Jurkat, Clone E6-1 (cell line): Measurements from ENCODE around the gene CGGBP1. TPM values are rescaled to one million over a fixed set of nuclear protein-coding genes. Genes with fewer than 3 reads are reported as not detected.
A peak's percentile ranks its signal among the peaks of the same experiment; 100 is the strongest.

ENCODE experiments used
- DNase-seq: peaks from one replicate; pipeline ENCODE4 v3.0.0-alpha.2; 2011; ENCODE audit warnings: low read depth, low spot score
- H3K4me3 ChIP-seq: 2 replicates; pipeline ENCODE4 v1.5.1; 2011; ENCODE audit warnings: mild to moderate bottlenecking, low read length, control low read depth, moderate library complexity
- polyA plus RNA-seq: library from polyadenylated mRNA; unstranded; fragments of >200 nt; gene quantifications from one replicate; pipeline ENCODE4 v1.2.1, GENCODE V29; 2012; ENCODE audit warnings: missing spikeins; ENCODE audit not compliant: insufficient read length, insufficient read depth

Gene CGGBP1, protein sequence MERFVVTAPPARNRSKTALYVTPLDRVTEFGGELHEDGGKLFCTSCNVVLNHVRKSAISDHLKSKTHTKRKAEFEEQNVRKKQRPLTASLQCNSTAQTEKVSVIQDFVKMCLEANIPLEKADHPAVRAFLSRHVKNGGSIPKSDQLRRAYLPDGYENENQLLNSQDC
- 80.8 TPM for polyA plus RNA-seq

DNA sequence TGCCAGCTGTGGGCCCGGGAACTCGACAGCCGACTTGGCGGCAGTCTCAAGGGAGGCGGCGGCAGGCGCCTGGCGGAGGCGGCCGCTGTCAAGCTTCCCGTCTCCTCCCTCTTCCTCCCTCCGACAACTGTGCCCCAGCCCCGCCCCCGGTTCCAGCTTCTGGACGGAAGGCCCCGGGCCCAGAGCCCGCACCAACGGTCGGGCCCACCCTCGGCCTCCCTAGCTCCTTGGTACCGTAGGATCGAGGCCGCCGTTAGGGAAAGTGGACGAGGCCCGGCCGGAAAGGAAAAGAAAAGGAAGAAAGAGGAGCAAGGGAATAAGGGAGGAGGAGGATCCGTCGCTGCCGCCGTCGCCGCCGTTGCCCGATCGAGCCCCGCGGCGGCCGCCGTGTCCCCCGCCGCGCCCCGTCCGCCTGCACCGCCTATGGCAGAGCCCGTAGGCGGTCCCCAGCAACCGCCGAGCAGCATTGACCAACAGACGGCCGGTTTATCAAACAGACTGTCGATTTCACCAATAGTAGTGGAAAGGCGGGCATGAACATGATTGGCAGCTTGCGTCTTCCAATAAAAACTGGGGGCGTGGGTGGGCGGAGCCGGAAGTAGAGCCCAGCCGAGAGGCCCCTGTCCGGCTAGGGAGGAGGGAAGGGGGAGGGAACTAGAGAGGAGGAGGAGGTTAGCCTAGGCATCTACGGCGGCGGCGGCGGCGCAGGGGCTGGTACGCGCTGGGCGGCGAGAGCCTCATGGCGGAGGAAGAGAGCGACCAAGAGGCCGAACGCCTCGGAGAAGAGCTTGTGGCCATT, at the start of gene CGGBP1, which contains the start of gene ZNF654:
CGGBP1 (minus strand) TSS at position 425 of the 799 bp plus-strand sequence. CDS start 3,029 bp downstream, outside the sequence.
ZNF654 (plus strand) TSS at position 675 of the 799 bp plus-strand sequence; CDS start at position 740, 65 bp downstream.
- peak within 1 kb of the TSS; percentile 90 for H3K4me3 ChIP-seq
- DNase-seq = peak; percentile 98

DNA sequence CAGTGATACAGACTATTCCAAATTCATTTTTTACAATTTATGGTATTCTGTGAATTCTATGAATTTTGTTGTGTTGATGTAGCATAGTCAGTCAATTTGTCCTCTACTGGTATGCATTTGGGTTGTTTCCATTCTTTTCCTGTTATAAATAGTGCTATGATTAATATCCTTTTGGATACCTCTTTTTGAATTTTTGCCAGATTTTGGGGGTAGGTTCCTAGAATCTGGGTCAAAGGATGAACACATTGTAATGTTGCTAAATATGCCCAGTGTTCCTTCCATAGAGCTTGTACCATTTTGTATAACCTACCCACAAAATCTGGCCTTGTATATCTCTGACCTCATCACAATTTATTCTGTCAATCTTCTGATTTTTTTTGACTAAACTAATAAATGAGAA, 46.5 kb upstream of the CGGBP1 start:
- no peak overlapping the region for H3K4me3 ChIP-seq
- DNase-seq = no peak

DNA sequence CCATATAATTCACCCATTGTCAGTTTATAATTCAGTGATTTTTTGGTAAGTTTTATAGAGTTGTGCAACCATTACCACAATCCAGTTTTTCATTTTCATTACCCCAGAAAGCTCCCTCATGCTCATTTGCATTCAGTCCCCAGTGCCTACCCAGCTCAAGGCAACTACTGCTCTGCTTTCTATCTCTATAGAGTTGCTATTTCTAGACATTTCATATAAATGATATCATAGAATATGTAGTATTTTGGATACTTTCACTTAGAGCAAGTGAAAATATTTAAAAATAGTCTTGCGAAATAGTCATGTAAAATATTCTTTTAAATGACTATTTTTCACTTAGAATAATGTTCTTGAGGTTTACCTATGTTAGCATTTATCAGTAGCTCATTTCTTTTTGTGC, 42.3 kb upstream of the CGGBP1 start:
- no peak overlapping the region for H3K4me3 ChIP-seq
- no peak for DNase-seq

DNA sequence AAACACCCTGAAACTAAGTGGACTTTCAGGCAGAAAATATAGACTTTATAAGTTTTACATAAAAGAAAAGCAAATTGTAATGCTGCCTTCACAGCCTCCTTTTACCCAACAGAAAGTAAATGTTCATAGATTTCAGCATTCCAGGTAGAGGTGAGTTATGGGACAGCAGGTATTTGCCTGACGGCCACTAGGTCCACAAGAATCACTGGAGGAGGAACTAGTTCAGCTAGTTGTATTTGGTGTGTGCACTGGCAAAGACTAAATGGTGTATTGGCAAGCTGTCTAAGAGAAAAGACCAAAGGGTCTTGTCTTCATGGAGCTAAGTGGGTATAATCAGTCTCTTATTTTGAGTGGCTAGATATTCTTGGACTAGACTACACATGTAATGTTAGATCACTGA, 34.5 kb upstream of the CGGBP1 start:
- DNase-seq = no peak
- no peak overlapping the region for H3K4me3 ChIP-seq

DNA sequence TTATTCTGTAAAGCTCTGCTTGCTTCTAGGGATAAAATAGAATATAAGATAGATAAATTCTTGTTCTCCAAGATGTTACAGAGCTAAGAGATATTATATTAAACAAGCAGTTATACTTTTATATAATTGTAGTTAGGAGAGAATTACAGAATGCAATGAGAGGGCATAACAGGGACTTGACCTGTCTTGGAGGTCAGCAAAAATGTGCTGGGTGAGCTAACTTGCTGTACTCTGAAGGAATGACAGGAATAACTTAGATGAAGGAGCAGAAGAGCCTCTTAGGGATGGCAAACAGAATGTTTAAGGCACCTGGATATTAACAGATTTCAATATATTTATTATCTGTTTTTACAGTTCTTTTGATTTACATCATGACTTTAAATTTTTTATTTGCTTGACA, 33.5 kb upstream of the CGGBP1 start:
- no peak for DNase-seq
- H3K4me3 ChIP-seq = no peak overlapping the region

DNA sequence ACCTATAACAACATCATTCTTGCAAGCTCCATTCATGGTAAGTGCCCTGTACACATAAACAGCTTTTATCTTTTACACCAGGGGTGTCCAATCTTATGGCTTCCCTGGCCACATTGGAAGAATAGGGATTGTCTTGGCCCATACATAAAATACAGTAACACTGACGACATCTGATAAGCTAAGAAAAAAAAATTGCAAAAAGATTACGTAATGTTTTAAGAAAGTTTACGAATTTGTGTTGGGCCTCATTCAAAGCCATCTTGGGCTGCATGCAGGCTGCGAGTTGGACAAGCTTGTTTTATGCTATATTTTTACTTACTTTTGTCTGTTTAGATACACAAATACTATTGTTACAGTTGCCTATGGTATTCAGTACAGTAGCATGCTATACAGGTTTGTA, 31.9 kb upstream of the CGGBP1 start:
- no peak for DNase-seq
- H3K4me3 ChIP-seq = no peak overlapping the region

DNA sequence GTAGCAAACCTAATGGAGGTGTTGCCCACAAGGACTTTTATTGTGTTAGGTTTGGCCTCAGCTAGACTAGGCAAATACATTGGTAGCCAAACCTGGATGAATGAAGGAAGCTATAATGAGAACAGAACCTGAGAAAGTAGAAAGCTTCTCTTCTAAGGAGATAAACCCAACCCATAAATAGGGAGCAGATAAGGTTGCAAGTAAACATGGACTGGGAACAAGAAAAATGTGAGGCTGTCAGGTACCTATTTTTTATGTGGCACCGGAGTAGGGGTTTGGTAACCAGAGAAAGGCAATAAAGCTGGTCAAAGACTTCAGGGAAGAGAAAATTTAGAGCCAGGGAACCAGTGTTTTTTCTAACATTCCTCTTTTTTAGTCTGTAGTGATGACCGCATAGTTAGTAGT, 25.3 kb upstream of the CGGBP1 start:
- DNase-seq = no peak
- H3K4me3 ChIP-seq = no peak overlapping the region

DNA sequence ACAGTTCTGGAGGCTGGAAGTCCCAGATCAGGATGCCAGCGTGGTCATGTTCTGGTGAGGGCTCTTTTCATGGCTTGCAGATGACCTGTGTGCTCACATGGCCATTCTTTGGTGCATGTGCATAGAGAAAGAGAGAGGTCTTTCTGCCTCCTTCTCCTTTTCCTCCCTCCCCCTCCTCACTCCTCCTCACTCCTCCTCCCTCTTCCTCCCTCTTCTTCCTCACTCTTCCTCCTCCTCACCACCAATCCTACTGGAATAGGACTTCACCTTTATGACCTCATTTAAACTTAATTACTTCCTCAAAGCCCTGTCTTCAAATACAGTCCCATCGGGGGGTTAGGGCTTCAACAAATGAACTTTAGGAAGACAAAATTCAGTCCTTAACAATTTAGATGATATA, 24.0 kb upstream of the CGGBP1 start:
- no peak overlapping the region for H3K4me3 ChIP-seq
- no peak for DNase-seq

DNA sequence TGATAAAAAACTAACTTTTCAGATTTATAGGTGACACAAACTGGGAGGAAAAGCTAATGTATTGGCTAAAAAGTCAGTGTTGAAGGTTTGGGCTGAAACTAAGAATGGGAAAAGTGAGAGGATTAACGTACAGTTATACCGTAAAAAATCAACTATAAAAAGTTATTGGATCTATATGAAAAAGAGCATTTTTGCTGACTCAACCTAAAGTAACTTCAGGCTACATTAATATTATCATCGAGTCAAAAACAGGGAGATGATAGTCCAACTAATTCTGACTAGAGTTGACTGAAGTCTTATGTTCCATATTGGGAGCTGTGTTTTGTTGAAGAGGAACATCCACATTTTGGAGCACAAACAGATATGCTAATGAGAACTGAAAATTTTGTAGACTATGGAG, 20.1 kb upstream of the CGGBP1 start:
- H3K4me3 ChIP-seq = no peak overlapping the region
- DNase-seq = no peak

DNA sequence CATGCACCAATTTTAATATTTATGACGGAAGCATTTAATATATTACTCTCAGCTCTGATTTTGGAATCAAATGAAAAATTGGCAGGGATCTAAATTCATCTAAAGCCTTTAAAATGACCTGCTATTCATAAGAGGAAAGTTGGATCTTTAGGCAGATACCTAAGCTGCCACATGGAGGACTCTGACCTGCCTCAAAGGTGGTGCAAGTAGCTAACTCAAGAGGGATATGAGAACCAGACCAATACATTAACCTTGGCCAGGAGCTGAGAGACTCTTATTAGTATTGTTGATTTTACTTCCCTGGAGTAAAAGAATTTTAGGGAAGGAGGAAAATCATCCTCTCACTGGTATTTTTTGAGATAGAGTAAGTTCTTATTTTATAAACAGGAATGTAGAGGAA, 17.9 kb upstream of the CGGBP1 start:
- DNase-seq = no peak
- H3K4me3 ChIP-seq = no peak overlapping the region

DNA sequence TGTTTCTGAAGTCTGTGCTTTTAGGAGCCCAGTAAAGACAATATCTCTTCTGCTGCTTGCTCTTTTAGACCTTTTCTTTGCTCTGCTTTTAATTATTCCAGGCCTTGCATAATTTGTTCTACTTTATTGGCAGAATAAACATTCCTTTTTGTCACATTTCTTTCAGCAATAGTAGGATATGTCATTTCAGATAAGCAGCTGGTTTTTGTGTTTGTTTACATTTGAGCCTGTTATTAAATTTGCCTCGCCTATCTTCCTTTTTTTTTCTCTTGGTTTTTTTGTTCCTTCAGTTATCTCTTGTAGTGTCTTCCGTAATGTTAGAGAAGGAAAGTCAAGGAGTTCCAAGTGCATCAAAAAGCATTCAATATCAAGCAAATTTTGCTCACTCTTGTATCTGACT, 16.7 kb upstream of the CGGBP1 start:
- H3K4me3 ChIP-seq = no peak overlapping the region
- no peak for DNase-seq

DNA sequence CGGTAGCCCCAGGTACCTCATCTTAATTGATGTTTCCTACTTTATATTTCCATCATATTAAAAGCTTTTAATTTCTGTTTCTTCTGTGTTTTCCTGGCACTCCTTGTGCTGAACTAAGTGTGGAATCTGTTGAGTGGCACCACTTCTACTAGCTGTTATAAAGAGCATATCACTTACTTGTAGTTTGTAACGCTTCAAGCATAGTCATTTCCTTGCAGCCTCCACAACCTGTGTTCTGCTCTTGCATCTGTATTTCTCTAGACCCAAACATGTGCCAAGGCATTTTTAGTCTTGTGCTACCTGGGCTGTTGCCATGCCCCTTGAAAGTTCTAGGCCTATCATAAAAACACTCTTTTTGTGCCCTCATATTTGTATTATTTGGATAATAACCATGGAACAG, 16.3 kb upstream of the CGGBP1 start:
- H3K4me3 ChIP-seq = no peak overlapping the region
- no peak for DNase-seq

DNA sequence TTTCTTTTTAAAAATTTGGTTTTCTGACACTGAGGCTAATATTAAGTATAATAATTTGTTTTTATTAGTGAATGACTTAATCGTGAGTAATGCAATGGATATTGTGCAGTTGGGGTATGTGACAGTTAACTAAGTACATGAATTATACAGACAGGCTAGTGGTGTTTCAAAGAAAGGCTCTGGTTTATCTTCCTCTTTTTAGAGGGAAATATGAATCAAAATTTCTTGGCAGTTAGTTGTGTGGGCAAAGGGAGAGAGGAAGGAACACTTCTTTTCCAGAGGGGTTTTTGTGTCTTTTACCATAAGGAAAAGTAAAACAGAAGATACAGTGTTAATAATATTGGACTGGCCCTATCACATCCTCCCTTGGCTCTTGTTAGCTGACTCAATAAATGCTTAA, 2.9 kb upstream of the CGGBP1 start:
- no peak overlapping the region for H3K4me3 ChIP-seq
- no peak for DNase-seq

DNA sequence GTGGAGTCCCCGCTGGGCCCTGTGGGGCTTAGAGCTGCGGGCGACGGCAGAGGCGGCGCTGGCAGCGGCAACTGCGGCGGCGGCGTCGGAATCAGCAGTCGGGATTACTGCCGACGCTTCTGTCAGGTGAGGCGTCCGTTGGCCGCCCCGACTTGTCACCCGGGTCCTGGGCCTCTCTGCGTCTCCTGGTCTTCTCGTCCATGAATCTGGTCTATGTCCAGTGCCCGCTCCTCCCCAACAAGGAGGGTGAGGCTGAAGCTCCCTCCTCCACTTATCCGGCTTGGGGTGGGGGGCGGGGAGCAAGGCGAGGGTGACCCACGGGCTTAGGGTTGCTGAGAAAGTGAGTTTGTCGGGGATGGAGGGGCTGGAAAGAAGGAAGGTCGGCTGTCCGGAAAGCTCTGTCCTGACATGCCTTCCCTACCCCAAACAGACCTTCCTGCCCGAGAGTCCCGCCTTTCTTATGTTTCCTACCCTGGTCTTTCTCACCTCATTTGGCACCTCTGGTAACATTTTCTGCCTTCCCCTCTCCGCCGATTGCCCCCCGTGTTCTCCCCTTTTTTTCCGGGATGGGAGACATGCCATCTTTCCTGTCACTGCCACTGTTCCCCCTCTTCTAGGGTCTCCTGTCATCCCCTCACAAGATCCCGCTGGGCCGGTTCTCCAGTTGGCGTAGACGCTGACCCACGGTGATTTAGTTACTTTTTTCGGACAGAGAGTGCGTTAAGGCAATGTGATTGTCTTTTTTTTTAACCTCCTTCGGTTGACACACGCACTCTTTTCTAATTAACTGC, 770 bp upstream of the CGGBP1 start:
- DNase-seq = no peak

DNA sequence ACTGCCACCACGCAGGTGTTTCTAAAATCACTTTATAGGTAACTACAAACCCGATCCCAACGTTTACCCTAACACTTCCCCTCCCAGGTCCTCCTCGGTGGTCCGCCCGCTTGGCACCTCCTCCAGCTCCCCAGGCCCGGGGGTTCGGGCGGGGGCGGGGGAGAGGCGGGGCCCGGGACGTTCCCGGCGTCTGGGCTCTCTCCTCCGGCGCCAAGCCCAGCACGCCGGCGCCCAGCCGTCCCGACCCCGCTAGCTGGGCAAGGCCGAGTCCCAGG, 562 bp downstream of the CGGBP1 start:
- H3K4me3 ChIP-seq = peak overlapping the region; percentile 58
- DNase-seq = peak; percentile 35

More for the DNA sequence above, 770 bp upstream of the CGGBP1 start:
- H3K4me3 ChIP-seq = peak overlapping the region; percentile 90

DNA sequence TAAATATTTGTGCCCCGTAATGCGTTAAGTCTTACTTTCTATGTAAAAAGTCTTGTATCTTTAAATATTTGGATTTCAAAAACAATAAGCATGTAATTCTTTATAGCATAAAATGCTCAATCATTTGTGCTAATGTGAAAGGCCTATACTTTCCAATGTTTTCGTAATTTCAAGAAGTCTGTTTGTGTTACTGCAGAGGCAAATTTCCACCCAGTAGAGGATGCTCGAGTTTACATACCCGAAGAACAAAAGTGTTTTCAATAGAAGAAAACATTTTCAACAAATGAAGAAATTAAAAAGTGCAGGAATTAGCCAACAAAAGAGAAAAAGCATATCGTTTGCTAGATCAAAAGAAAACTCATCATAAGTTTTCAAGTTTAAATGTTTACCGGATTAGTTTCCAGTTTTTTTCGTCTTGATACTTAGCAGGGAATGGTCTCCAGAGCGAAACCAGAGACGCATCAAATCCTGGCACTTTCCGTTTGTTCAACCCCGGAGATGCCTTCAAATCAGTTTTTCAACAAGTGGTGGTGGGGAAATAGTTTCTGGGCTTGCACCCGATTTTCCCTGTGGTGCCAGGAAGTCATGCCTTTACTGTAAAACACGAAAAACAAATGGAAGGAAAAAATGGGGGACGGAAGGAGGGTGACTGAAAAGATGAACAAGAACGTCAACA, 1.0 kb downstream of the CGGBP1 start:
- DNase-seq = no peak
- H3K4me3 ChIP-seq = peak overlapping the region; percentile 58

DNA sequence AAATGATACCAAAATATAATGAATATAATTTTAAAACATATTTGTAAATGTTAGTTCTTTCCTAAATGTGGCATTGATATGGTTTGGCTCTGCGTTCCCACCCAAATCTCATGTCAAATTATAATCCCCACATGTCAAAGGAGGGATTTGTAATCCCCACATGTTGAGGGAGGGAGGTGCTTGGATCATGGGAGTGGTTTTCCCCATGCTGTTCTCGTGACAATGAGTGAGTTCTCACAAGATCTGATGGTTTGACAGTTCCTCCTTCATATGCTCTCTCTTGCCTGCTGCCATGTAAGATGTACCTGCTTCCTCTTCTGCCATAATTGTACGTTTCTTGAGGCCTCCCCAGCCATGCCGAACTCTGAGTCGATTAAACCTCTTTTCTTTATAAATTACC, 12.0 kb downstream of the CGGBP1 start:
- no peak for DNase-seq

DNA sequence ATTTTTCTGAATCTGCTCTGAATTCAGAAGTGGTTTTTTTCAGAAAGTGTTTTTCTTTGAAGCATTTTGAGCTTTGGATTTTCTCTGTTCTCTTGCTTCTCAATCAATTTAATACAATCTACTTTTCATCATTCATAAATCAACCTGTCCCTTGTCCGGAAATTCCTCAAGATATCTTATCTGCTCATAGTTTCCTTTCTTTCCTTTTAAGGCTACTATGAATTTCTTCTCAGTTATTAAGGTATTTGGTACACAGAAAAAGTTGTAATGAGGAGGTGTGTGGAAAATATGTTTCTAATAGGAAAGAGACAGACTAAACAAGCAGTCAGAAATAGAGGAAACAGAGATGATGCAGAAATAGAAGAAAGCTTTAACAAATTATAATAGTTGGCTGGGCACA, 14.4 kb downstream of the CGGBP1 start:
- no peak for DNase-seq
- H3K4me3 ChIP-seq = no peak overlapping the region

More for the DNA sequence above, 12.0 kb downstream of the CGGBP1 start:
- no peak overlapping the region for H3K4me3 ChIP-seq

DNA sequence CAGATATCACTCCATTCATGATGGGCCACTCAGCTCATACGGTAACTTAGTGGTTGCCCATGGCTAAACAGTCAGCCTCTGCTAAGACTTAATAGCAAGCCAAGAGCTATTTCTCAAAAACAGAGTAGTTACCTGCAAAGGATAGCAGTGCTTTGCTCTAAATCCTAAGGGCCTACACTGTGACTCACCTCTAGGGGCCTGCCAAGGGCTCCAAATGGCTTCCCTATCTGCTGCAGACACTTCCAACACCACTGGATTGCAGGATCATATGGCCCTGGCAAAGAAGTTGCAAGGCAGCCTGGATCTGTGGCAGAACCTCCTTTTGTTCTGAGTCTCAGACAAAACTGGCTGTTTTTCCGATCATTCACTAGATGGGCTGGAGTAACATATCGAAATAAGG, 17.8 kb downstream of the CGGBP1 start:
- no peak for DNase-seq

DNA sequence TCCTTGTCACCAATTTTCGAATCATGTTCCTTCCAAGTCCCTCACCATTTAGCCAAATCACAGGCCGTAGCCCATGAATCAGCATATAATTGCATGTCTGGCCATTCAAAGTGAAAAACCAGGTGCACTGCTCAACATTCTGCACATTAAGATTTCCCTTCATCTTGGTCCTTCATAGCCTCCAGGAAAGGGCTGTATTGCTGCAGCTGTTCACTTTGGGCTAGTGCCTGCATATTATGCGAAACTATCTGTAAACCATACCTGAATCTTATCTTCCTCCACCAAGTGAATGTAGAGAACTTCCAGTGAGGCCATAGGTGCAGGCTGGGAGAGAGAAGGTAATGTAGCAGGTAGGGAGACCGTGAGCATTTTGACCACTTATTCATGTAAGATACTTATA, 18.3 kb downstream of the CGGBP1 start:
- DNase-seq = no peak
- no peak overlapping the region for H3K4me3 ChIP-seq

More for the DNA sequence above, 17.8 kb downstream of the CGGBP1 start:
- no peak overlapping the region for H3K4me3 ChIP-seq
